Parathyroid adenoma (tissue), 2 donors: ENCODE results near the gene CSRNP2.
A peak's percentile ranks its signal among the peaks of the same experiment; 100 is the strongest.

Source experiments
- H2AFZ ChIP-seq: fragments of 300-600 bp; sonication (generic); one replicate; pipeline ENCODE4 v1.7.0; 2017; ENCODE audit warnings: antibody characterized with exemption, mild to moderate bottlenecking
- H3K27ac ChIP-seq: fragments of 300-600 bp; sonication (generic); one replicate; pipeline ENCODE4 v1.7.0; 2017
- H3K27me3 ChIP-seq: fragments of 300-600 bp; sonication (generic); one replicate; pipeline ENCODE4 v1.7.0; 2017; ENCODE audit warnings: low read length; ENCODE audit not compliant: control insufficient read depth, insufficient read depth
- H3K36me3 ChIP-seq: fragments of 300-600 bp; sonication (generic); one replicate; pipeline ENCODE4 v1.7.0; 2017; ENCODE audit warnings: low read length; ENCODE audit not compliant: control insufficient read depth, insufficient read depth
- H3K4me1 ChIP-seq: fragments of 300-600 bp; sonication (generic); one replicate; pipeline ENCODE4 v1.7.0; 2017; ENCODE audit warnings: control low read depth
- H3K4me2 ChIP-seq: fragments of 300-600 bp; sonication (generic); one replicate; pipeline ENCODE4 v1.7.0; 2017; ENCODE audit warnings: low read length
- H3K4me3 ChIP-seq: fragments of 300-600 bp; sonication (generic); one replicate; pipeline ENCODE4 v1.7.0; 2017; ENCODE audit warnings: low read depth, low read length
- H3K79me2 ChIP-seq: fragments of 300-600 bp; sonication (generic); one replicate; pipeline ENCODE4 v1.7.0; 2017; ENCODE audit warnings: control low read depth
- H3K9ac ChIP-seq: fragments of 300-600 bp; sonication (generic); one replicate; pipeline ENCODE4 v1.7.0; 2017; ENCODE audit warnings: mild to moderate bottlenecking
- H3K9me3 ChIP-seq: fragments of 300-600 bp; sonication (generic); one replicate; pipeline ENCODE4 v1.7.0; 2017; ENCODE audit warnings: low read length; ENCODE audit not compliant: control insufficient read depth
- TF ChIP-seq, protein P1 (sequence below): fragments of 300-600 bp; sonication (generic); IDR thresholded peaks from one replicate; pipeline ENCODE4 v1.7.0; 2017; ENCODE audit warnings: antibody characterized with exemption, mild to moderate bottlenecking
- donor health status: primary hyperparathyroidism.

CSRNP2 gene

DNA sequence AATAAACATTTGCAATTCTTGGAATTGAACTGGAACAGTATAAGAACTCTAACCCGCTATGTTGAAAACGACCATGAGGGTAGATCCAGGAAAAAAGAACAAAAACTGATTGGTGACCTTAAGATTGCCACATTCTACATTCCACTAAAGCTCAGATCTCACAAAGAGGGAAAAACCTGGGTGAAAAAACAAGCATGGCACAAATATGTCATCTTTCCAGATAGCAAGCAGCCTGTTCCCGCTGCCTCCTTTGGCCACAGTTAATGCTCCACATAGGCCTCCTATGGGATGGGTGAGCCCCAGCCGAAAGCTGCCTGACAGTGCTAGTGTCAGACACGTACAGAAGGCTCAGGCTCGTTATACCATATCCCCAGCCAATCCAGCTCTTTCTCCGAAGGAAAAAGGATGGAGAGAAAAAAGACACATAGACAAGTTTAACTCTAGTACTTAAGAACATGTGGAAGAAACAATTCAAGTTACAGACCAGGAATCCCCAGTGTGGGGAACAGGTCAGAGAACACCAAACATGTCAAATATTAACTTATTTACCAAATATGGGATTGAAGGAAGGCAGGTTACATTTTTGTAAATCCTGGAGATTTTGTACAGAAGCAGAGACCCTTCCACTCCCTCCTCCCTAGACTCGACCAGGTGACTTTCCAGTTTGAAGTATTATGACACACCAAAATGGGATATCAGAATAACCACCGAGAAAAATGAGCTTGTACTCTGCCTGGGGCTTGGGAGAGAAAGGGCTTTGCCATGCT, 20.6 kb downstream of the CSRNP2 start:
- no peak overlapping the region for H3K27ac ChIP-seq
- TF ChIP-seq, protein P1, sequence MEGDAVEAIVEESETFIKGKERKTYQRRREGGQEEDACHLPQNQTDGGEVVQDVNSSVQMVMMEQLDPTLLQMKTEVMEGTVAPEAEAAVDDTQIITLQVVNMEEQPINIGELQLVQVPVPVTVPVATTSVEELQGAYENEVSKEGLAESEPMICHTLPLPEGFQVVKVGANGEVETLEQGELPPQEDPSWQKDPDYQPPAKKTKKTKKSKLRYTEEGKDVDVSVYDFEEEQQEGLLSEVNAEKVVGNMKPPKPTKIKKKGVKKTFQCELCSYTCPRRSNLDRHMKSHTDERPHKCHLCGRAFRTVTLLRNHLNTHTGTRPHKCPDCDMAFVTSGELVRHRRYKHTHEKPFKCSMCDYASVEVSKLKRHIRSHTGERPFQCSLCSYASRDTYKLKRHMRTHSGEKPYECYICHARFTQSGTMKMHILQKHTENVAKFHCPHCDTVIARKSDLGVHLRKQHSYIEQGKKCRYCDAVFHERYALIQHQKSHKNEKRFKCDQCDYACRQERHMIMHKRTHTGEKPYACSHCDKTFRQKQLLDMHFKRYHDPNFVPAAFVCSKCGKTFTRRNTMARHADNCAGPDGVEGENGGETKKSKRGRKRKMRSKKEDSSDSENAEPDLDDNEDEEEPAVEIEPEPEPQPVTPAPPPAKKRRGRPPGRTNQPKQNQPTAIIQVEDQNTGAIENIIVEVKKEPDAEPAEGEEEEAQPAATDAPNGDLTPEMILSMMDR: no peak
- no peaks in the 10 kb centered on the region for H3K4me1 ChIP-seq
- H3K36me3 ChIP-seq: no peaks in the 10 kb centered on the region
- no peak overlapping the region for H3K4me2 ChIP-seq
- no peaks in the 10 kb centered on the region for H3K27me3 ChIP-seq
- H3K79me2 ChIP-seq: no peaks in the 10 kb centered on the region
- no peaks in the 10 kb centered on the region for H3K9me3 ChIP-seq
- H2AFZ ChIP-seq: no peak overlapping the region
- no peak overlapping the region for H3K4me3 ChIP-seq
- no peak overlapping the region for H3K9ac ChIP-seq

DNA sequence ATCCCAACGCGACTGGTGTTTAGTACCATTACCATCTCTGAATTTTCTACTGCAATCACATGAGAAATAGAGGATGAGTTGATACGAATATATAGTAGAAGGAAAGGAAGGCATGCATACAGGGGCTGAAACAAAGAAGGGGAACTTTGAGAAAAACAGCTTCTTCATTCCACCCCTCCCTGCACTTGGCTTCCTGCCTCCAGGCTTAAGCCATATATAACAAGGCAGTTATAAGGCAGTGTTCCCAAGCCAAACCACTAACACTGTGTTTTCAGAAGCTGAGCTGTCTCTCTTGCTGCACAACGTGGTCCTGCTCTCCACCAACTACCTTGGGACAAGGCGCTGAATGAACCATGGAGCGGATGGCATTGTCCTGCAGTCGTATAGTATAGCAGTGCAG, 24.3 kb downstream of the CSRNP2 start:
- no peak overlapping the region for H3K4me3 ChIP-seq
- no peak overlapping the region for H3K9ac ChIP-seq
- no peaks in the 10 kb centered on the region for H3K79me2 ChIP-seq
- no peaks in the 10 kb centered on the region for H3K4me1 ChIP-seq
- no peaks in the 10 kb centered on the region for H3K9me3 ChIP-seq
- H3K4me2 ChIP-seq: no peak overlapping the region
- TF ChIP-seq, protein P1: no peak
- H3K27me3 ChIP-seq: no peaks in the 10 kb centered on the region
- H2AFZ ChIP-seq: no peak overlapping the region
- no peaks in the 10 kb centered on the region for H3K36me3 ChIP-seq
- no peak overlapping the region for H3K27ac ChIP-seq

DNA sequence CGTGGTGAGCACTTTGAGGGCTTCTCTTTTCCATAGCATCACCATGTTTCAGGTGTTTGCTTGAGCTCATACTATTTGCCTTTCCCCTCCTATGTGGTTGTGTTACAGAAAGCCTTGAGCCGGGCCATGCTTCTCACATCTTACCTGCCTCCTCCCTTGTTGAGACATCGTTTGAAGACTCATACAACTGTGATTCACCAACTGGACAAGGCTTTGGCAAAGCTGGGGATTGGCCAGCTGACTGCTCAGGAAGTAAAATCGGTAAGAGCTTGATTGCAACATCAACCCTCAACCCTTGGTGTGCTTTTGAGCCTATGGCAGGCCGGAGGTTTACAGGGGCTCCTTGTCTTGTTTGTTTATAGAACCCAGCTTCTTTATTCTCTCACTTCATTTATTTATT, 27.2 kb downstream of the CSRNP2 start:
- H3K9me3 ChIP-seq: no peaks in the 10 kb centered on the region
- no peak overlapping the region for H2AFZ ChIP-seq
- no peaks in the 10 kb centered on the region for H3K79me2 ChIP-seq
- TF ChIP-seq, protein P1: no peak
- H3K9ac ChIP-seq: no peak overlapping the region
- no peak overlapping the region for H3K4me2 ChIP-seq
- no peak overlapping the region for H3K27ac ChIP-seq
- no peaks in the 10 kb centered on the region for H3K36me3 ChIP-seq
- no peaks in the 10 kb centered on the region for H3K27me3 ChIP-seq
- no peaks in the 10 kb centered on the region for H3K4me1 ChIP-seq
- H3K4me3 ChIP-seq: no peak overlapping the region

DNA sequence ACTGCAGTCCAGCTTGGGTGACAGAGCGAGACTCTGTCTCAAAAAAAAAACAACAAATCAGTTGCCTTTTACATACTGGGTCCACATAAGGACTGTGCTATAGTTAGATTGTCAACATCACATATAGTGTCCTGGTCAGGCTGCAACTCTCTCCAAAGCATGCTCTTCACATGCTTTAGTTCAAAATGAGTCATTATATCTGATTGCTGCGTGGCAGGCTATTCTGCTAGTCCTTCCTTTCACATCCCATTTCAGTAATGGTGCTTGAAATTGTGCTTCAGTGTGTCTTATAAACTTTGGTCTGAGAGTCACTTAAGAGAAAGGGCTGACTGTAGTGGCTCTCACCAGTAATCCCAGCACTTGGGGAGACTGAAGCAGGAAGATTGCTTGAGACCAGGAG, 28.3 kb downstream of the CSRNP2 start:
- Histone ChIP-seq H3K36me3 (no peaks in the 10 kb centered on the region), H3K4me1 (no peaks in the 10 kb centered on the region), H3K9ac (no peak overlapping the region), H3K27ac (no peak overlapping the region), H3K79me2 (no peaks in the 10 kb centered on the region), H2AFZ (no peak overlapping the region), H3K4me3 (no peak overlapping the region), H3K4me2 (no peak overlapping the region), H3K27me3 (no peaks in the 10 kb centered on the region), H3K9me3 (no peaks in the 10 kb centered on the region)
- TF ChIP-seq, protein P1: no peak

DNA sequence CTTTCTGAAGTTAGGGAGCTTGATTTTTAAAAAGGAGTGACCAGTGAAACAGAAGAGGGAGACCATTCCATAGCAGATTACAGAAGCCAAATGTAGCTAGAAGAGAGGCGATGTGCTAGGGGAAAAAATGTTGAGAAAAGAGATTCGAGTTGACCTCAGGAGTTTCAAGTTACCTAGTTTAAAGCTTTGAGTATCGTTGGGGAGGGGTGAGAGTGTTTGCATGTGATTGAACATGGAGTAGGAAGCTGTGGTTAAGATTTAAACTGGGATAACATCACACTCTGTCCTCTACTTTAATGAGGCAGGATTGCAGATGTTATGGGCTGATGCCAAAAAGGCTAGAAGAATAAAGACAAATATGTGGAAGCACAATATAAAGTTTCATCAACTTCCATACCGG, 31.6 kb downstream of the CSRNP2 start:
- peaks cover 4% of the 10 kb centered on the region for H3K79me2 ChIP-seq
- peaks cover 14% of the 10 kb centered on the region for H3K4me1 ChIP-seq
- no peaks in the 10 kb centered on the region for H3K9me3 ChIP-seq
- peak overlapping the region; percentile 40 for H3K4me3 ChIP-seq
- H3K36me3 ChIP-seq: no peaks in the 10 kb centered on the region
- peak overlapping the region; percentile 10 for H3K4me2 ChIP-seq
- H3K27me3 ChIP-seq: no peaks in the 10 kb centered on the region
- H3K9ac ChIP-seq: no peak overlapping the region
- H2AFZ ChIP-seq: no peak overlapping the region
- H3K27ac ChIP-seq: no peak overlapping the region
- TF ChIP-seq, protein P1: no peak
